Thyroid gland (tissue), 4 donors: ENCODE measurements around the gene SCP2D1.

Experiments used
- POLR2A ChIP-seq, 2 donors: fragments of 450-650 bp; IDR thresholded peaks; one replicate each; pipeline ENCODE4 v1.6.1; 2017; ENCODE audit warnings: antibody characterized with exemption in 2 of 2, mild to moderate bottlenecking in 2 of 2, moderate library complexity in 1 of 2
- TF ChIP-seq, protein P1 (sequence below), 6 experiments: fragments of 200-600 bp in 3 of 6; fragments of 450-650 bp in 3 of 6; sonication (generic) in 3 of 6; IDR thresholded peaks; one replicate each; pipeline ENCODE4 v1.5.1; 2016 to 2019; ENCODE audit warnings: antibody characterized with exemption in 6 of 6, mild to moderate bottlenecking in 2 of 6, inconsistent platforms in 1 of 6, moderate library complexity in 1 of 6

DNA sequence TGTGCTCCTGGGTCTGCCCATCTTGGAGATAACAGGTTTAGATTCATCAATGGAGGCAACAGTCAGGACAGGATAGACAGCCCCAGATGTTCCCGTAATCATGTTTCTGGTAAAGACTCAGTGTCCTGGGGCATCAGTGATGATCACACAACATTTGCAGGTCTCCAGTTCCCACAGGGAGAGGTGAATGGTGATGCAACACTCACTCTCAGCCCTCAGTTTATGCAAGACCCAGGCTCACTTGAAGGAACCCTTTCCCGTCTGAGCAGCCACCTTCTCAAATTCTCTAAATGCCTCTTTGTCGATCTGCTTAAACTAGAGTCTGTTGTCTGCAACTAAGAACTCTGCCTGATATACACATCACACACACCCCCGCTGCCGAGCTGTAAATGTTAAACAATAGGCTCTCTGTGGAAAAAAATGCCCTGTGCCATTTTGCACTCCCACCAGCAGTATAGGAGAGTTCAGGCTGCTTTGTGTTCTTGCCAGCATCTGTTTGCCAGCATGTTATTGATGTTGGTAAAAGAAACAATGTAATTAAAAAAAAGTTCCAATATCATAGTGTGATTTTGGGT is 30.1 kb upstream of the SCP2D1 start:
- no peak for TF ChIP-seq POLR2A (IDR thresholded peaks at IDR 0.05)
- TF ChIP-seq, protein P1, sequence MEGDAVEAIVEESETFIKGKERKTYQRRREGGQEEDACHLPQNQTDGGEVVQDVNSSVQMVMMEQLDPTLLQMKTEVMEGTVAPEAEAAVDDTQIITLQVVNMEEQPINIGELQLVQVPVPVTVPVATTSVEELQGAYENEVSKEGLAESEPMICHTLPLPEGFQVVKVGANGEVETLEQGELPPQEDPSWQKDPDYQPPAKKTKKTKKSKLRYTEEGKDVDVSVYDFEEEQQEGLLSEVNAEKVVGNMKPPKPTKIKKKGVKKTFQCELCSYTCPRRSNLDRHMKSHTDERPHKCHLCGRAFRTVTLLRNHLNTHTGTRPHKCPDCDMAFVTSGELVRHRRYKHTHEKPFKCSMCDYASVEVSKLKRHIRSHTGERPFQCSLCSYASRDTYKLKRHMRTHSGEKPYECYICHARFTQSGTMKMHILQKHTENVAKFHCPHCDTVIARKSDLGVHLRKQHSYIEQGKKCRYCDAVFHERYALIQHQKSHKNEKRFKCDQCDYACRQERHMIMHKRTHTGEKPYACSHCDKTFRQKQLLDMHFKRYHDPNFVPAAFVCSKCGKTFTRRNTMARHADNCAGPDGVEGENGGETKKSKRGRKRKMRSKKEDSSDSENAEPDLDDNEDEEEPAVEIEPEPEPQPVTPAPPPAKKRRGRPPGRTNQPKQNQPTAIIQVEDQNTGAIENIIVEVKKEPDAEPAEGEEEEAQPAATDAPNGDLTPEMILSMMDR (IDR thresholded peaks at IDR 0.05), result no peak
